GM12878 (cell line): ENCODE data around the gene RNF148.

Experiments
- CTCF ChIP-seq, 3 experiments: IDR thresholded peaks in 2 of 3; conservative IDR thresholded peaks in 1 of 3; 2 replicates each; pipeline ENCODE4 v1.5.1; 2011; ENCODE audit warnings: low read depth in 3 of 3, low read length in 3 of 3, mild to moderate bottlenecking in 3 of 3, control low read depth in 2 of 3, moderate library complexity in 2 of 3, inconsistent platforms in 1 of 3, mixed read lengths in 1 of 3; ENCODE audit not compliant: control insufficient read depth in 2 of 3, insufficient read depth in 1 of 3; ENCODE audit errors: extremely low read depth in 1 of 3
- MAX ChIP-seq: IDR thresholded peaks from 2 replicates; pipeline ENCODE4 v1.6.1; 2012; ENCODE audit warnings: low read depth, low read length, improper control_type of control experiment
- ZNF274 ChIP-seq: IDR thresholded peaks from one replicate; pipeline ENCODE4 v1.8.0; 2011; ENCODE audit not compliant: insufficient read length, insufficient read depth

- TF ChIP-seq CTCF (IDR thresholded peaks at IDR 0.05 in 2 of 3, conservative IDR thresholded peaks at IDR 0.05 in 1 of 3; ENCODE audit: control insufficient read depth in 2 of 3, extremely low read depth in 1 of 3, insufficient read depth in 1 of 3, low read depth in 3 of 3, low read length in 3 of 3) (no peak), ZNF274 (no peak), MAX (no peak)
Observed at GRCh38 chr7:122726881-122727280, 24.2 kb upstream of the RNF148 start.
